HEK293 (cell line): ENCODE results near the gene DCTN5.

Experiments
- HOXA7 ChIP-seq: sonication (generic); formaldehyde crosslinking; IDR thresholded peaks from 2 replicates; pipeline ENCODE4 v1.8.1; 2022; ENCODE audit warnings: missing genetic modification reagents, borderline replicate concordance
- KLF7 ChIP-seq: fragments of 450-650 bp; formaldehyde crosslinking; IDR thresholded peaks from 2 replicates; pipeline ENCODE4 v1.5.1; 2016; ENCODE audit warnings: missing biosample characterization, missing genetic modification characterization, borderline replicate concordance
- KLF8 ChIP-seq: fragments of 450-650 bp; formaldehyde crosslinking; IDR thresholded peaks from 2 replicates; pipeline ENCODE4 v1.5.1; 2016; ENCODE audit warnings: missing biosample characterization, missing genetic modification characterization
- KLF9 ChIP-seq: fragments of 450-650 bp; formaldehyde crosslinking; IDR thresholded peaks from 2 replicates; pipeline ENCODE4 v1.5.1; 2016; ENCODE audit warnings: missing biosample characterization, missing genetic modification characterization, low read depth
- MZF1 ChIP-seq: fragments of 450-650 bp; formaldehyde crosslinking; IDR thresholded peaks from 2 replicates; pipeline ENCODE4 v1.5.1; 2017; ENCODE audit warnings: missing biosample characterization, missing genetic modification characterization, borderline replicate concordance
- SALL2 ChIP-seq: fragments of 450-650 bp; formaldehyde crosslinking; IDR thresholded peaks from 2 replicates; pipeline ENCODE4 v1.5.0; 2017; ENCODE audit warnings: missing biosample characterization, mild to moderate bottlenecking, missing genetic modification characterization, borderline replicate concordance
- SP3 ChIP-seq: fragments of 450-650 bp; formaldehyde crosslinking; IDR thresholded peaks from 2 replicates; pipeline ENCODE4 v1.5.1; 2016; ENCODE audit warnings: missing biosample characterization, missing genetic modification characterization
- TRIM28 ChIP-seq: IDR thresholded peaks from 2 replicates; pipeline ENCODE4 v1.6.1; 2011; ENCODE audit warnings: low read length, control low read depth, borderline replicate concordance
- ZFHX2 ChIP-seq: fragments of 450-650 bp; formaldehyde crosslinking; conservative IDR thresholded peaks from 2 replicates; pipeline ENCODE4 v1.5.1; 2016; ENCODE audit warnings: missing biosample characterization, missing genetic modification characterization
- ZFP41 ChIP-seq: fragments of 450-650 bp; formaldehyde crosslinking; IDR thresholded peaks from 2 replicates; pipeline ENCODE4 v1.5.1; 2016; ENCODE audit warnings: missing biosample characterization, missing genetic modification characterization, borderline replicate concordance
- ZNF112 ChIP-seq: fragments of 450-650 bp; formaldehyde crosslinking; IDR thresholded peaks from 2 replicates; pipeline ENCODE4 v1.5.0; 2017; ENCODE audit warnings: missing biosample characterization, missing genetic modification characterization
- ZNF132 ChIP-seq: fragments of 450-650 bp; formaldehyde crosslinking; IDR thresholded peaks from 2 replicates; pipeline ENCODE4 v1.5.1; 2017; ENCODE audit warnings: missing biosample characterization, missing genetic modification characterization, borderline replicate concordance
- ZNF140 ChIP-seq: fragments of 450-650 bp; formaldehyde crosslinking; IDR thresholded peaks from 2 replicates; pipeline ENCODE4 v1.5.1; 2016; ENCODE audit warnings: missing biosample characterization, missing genetic modification characterization
- ZNF16 ChIP-seq: fragments of 450-650 bp; formaldehyde crosslinking; IDR thresholded peaks from 2 replicates; pipeline ENCODE4 v1.5.1; 2016; ENCODE audit warnings: low read depth, missing biosample characterization, missing genetic modification characterization
- ZNF211 ChIP-seq: fragments of 450-650 bp; formaldehyde crosslinking; IDR thresholded peaks from 2 replicates; pipeline ENCODE4 v1.5.1; 2016; ENCODE audit warnings: low read depth, missing biosample characterization, missing genetic modification characterization
- ZNF223 ChIP-seq: fragments of 450-650 bp; formaldehyde crosslinking; IDR thresholded peaks from 2 replicates; pipeline ENCODE4 v1.5.1; 2016; ENCODE audit warnings: missing biosample characterization, missing genetic modification characterization
- ZNF335 ChIP-seq: fragments of 450-650 bp; formaldehyde crosslinking; conservative IDR thresholded peaks from 2 replicates; pipeline ENCODE4 v1.5.1; 2016; ENCODE audit warnings: missing biosample characterization, missing genetic modification characterization
- ZNF366 ChIP-seq: fragments of 450-650 bp; formaldehyde crosslinking; conservative IDR thresholded peaks from 2 replicates; pipeline ENCODE4 v1.5.1; 2016; ENCODE audit warnings: missing biosample characterization, missing genetic modification characterization
- ZNF391 ChIP-seq: fragments of 450-650 bp; formaldehyde crosslinking; IDR thresholded peaks from 2 replicates; pipeline ENCODE4 v1.5.1; 2016; ENCODE audit warnings: low read depth, missing biosample characterization, missing genetic modification characterization, borderline replicate concordance
- ZNF473 ChIP-seq: fragments of 450-650 bp; formaldehyde crosslinking; IDR thresholded peaks from 2 replicates; pipeline ENCODE4 v1.5.1; 2017; ENCODE audit warnings: missing biosample characterization, missing genetic modification characterization
- ZNF529 ChIP-seq: fragments of 450-650 bp; formaldehyde crosslinking; IDR thresholded peaks from 2 replicates; pipeline ENCODE4 v1.5.1; 2017; ENCODE audit warnings: missing genetic modification characterization, missing biosample characterization; ENCODE audit not compliant: insufficient replicate concordance
- ZNF548 ChIP-seq: fragments of 450-650 bp; formaldehyde crosslinking; IDR thresholded peaks from 2 replicates; pipeline ENCODE4 v1.5.1; 2016; ENCODE audit warnings: missing biosample characterization, missing genetic modification characterization
- ZNF621 ChIP-seq: fragments of 450-650 bp; formaldehyde crosslinking; IDR thresholded peaks from 2 replicates; pipeline ENCODE4 v1.5.1; 2017; ENCODE audit warnings: missing biosample characterization, missing genetic modification characterization
- ZNF664 ChIP-seq: fragments of 450-650 bp; formaldehyde crosslinking; IDR thresholded peaks from 2 replicates; pipeline ENCODE4 v1.5.1; 2016; ENCODE audit warnings: missing biosample characterization, missing genetic modification characterization
- ZNF677 ChIP-seq: fragments of 450-650 bp; IDR thresholded peaks from 2 replicates; pipeline ENCODE4 v1.5.0; 2018; ENCODE audit warnings: missing biosample characterization, mild to moderate bottlenecking, missing genetic modification characterization, moderate library complexity
- ZNF791 ChIP-seq: fragments of 450-650 bp; formaldehyde crosslinking; IDR thresholded peaks from 2 replicates; pipeline ENCODE4 v1.5.1; 2016; ENCODE audit warnings: missing biosample characterization, missing genetic modification characterization
- ZNF830 ChIP-seq: fragments of 450-650 bp; IDR thresholded peaks from 2 replicates; pipeline ENCODE4 v1.5.0; 2018; ENCODE audit warnings: missing biosample characterization, missing genetic modification characterization, low read depth, mild to moderate bottlenecking, moderate library complexity
- ZSCAN30 ChIP-seq: fragments of 450-650 bp; IDR thresholded peaks from 2 replicates; pipeline ENCODE4 v1.5.1; 2018; ENCODE audit warnings: missing biosample characterization, mild to moderate bottlenecking, missing genetic modification characterization, moderate library complexity
- TF ChIP-seq, protein P1 (sequence below): fragments of 450-650 bp; formaldehyde crosslinking; IDR thresholded peaks from 2 replicates; pipeline ENCODE4 v1.5.1; 2016; ENCODE audit warnings: missing biosample characterization, missing genetic modification characterization
- TF ChIP-seq, protein P2 (sequence below): fragments of 450-650 bp; formaldehyde crosslinking; IDR thresholded peaks from 2 replicates; pipeline ENCODE4 v1.5.1; 2016; ENCODE audit warnings: missing biosample characterization, missing genetic modification characterization
- TF ChIP-seq, protein P3 (sequence below): fragments of 450-650 bp; formaldehyde crosslinking; IDR thresholded peaks from 2 replicates; pipeline ENCODE4 v1.5.1; 2016; ENCODE audit warnings: missing biosample characterization, missing genetic modification characterization
- TF ChIP-seq, protein P4 (sequence below): fragments of 450-650 bp; formaldehyde crosslinking; IDR thresholded peaks from 2 replicates; pipeline ENCODE4 v1.5.1; 2016; ENCODE audit warnings: missing biosample characterization, missing genetic modification characterization
- TF ChIP-seq, protein P5 (sequence below): fragments of 450-650 bp; formaldehyde crosslinking; IDR thresholded peaks from 2 replicates; pipeline ENCODE4 v1.5.1; 2016; ENCODE audit warnings: missing biosample characterization, missing genetic modification characterization

Gene DCTN5

DNA sequence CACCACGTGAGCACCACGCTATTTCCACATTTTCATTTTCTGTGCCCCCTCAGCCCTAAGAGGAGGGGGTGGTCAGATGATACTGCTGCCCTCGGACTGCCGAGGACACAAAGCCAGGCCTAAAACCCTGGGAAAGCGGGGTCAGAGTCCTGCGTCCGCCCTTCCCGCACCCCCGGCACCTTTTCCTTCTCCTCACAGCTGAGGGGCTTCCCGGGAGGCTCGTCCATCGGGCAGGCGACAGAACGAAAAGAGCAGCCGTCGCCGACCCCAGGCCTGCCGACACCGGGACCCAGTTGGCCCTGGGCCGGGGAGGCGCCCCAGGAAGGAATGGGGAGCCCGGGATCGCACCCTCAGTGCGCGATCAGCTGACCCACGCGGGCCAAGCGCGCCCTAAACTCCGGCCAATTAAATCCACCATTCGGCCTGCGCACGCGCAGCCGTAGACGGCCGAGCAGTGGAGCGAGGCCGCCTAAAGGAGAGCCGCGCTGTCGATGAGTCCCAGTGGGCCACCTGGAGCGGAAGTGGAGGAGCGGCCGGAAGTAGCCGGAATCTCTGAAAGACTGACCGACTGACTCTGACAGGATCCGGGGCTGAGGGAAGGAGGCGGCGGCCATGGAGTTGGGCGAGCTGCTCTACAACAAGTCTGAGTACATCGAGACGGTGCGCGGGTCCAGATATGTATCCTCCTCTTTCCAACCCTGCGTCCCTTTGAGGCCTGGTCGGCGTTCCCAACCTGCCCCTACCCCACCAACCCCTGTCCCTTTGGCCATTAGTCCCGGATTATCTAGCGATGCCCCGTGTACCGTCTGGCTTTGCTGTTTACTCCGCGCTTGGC lies at the start of gene DCTN5, which contains the start of gene PALB2 (continued):
- TF ChIP-seq ZNF211 (tag by site-specific recombination) = no peak
- TF ChIP-seq HOXA7 (CRISPR knock-in tag) = no peak
- no peak for TF ChIP-seq ZNF16 (tag by site-specific recombination)
- TF ChIP-seq, protein P1, sequence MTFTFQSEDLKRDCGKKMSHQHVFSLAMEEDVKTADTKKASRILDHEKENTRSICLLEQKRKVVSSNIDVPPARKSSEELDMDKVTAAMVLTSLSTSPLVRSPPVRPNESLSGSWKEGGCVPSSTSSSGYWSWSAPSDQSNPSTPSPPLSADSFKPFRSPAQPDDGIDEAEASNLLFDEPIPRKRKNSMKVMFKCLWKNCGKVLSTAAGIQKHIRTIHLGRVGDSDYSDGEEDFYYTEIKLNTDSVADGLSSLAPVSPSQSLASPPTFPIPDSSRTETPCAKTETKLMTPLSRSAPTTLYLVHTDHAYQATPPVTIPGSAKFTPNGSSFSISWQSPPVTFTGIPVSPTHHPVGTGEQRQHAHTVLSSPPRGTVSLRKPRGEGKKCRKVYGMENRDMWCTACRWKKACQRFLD (tag by site-specific recombination) = no peak
- TF ChIP-seq, protein P2, sequence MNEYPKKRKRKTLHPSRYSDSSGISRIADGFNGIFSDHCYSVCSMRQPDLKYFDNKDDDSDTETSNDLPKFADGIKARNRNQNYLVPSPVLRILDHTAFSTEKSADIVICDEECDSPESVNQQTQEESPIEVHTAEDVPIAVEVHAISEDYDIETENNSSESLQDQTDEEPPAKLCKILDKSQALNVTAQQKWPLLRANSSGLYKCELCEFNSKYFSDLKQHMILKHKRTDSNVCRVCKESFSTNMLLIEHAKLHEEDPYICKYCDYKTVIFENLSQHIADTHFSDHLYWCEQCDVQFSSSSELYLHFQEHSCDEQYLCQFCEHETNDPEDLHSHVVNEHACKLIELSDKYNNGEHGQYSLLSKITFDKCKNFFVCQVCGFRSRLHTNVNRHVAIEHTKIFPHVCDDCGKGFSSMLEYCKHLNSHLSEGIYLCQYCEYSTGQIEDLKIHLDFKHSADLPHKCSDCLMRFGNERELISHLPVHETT = no peak
- TF ChIP-seq ZNF791 (tag by site-specific recombination) = no peak
- no peak for TF ChIP-seq ZFP41
- TF ChIP-seq ZNF223 (tag by site-specific recombination) = no peak
- TF ChIP-seq ZNF132 (tag by site-specific recombination) = no peak
- peak; percentile 23; the same call in 1 of the 2 replicates for TF ChIP-seq SP3 (tag by site-specific recombination)
- TF ChIP-seq ZNF366 (tag by site-specific recombination) = no peak
- TF ChIP-seq ZNF621 (tag by site-specific recombination) = no peak
- TF ChIP-seq ZNF830 (tag by site-specific recombination) = no peak
- TF ChIP-seq, protein P3, sequence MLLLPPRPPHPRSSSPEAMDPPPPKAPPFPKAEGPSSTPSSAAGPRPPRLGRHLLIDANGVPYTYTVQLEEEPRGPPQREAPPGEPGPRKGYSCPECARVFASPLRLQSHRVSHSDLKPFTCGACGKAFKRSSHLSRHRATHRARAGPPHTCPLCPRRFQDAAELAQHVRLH (tag by site-specific recombination) = peak; percentile 64
- no peak; the same call in 1 of the 2 replicates for TF ChIP-seq ZNF391 (tag by site-specific recombination)
- peak; percentile 44; the same call in 1 of the 2 replicates for TF ChIP-seq KLF8 (tag by site-specific recombination)
- no peak; the same call in 1 of the 2 replicates for TF ChIP-seq ZSCAN30 (tag by site-specific recombination)
- no peak for TF ChIP-seq ZNF548 (tag by site-specific recombination)
- TF ChIP-seq ZNF664 (tag by site-specific recombination) = 0 out of 2 replicates have a peak, but pooled peaks have one; percentile 10
- no peak for TF ChIP-seq MZF1 (tag by site-specific recombination)
- 0 out of 2 replicates have a peak, but pooled peaks have one; percentile 11 for TF ChIP-seq TRIM28
- no peak for TF ChIP-seq ZNF473 (tag by site-specific recombination)
- TF ChIP-seq KLF9 = no peak
- no peak for TF ChIP-seq ZNF112 (tag by site-specific recombination)
- TF ChIP-seq ZNF677 (tag by site-specific recombination) = no peak
- no peak for TF ChIP-seq ZNF140 (tag by site-specific recombination)
- TF ChIP-seq, protein P4, sequence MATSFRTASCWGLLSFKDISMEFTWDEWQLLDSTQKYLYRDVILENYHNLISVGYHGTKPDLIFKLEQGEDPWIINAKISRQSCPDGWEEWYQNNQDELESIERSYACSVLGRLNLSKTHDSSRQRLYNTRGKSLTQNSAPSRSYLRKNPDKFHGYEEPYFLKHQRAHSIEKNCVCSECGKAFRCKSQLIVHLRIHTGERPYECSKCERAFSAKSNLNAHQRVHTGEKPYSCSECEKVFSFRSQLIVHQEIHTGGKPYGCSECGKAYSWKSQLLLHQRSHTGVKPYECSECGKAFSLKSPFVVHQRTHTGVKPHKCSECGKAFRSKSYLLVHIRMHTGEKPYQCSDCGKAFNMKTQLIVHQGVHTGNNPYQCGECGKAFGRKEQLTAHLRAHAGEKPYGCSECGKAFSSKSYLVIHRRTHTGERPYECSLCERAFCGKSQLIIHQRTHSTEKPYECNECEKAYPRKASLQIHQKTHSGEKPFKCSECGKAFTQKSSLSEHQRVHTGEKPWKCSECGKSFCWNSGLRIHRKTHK (tag by site-specific recombination) = no peak
- TF ChIP-seq, protein P5, sequence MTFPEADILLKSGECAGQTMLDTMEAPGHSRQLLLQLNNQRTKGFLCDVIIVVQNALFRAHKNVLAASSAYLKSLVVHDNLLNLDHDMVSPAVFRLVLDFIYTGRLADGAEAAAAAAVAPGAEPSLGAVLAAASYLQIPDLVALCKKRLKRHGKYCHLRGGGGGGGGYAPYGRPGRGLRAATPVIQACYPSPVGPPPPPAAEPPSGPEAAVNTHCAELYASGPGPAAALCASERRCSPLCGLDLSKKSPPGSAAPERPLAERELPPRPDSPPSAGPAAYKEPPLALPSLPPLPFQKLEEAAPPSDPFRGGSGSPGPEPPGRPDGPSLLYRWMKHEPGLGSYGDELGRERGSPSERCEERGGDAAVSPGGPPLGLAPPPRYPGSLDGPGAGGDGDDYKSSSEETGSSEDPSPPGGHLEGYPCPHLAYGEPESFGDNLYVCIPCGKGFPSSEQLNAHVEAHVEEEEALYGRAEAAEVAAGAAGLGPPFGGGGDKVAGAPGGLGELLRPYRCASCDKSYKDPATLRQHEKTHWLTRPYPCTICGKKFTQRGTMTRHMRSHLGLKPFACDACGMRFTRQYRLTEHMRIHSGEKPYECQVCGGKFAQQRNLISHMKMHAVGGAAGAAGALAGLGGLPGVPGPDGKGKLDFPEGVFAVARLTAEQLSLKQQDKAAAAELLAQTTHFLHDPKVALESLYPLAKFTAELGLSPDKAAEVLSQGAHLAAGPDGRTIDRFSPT (tag by site-specific recombination) = no peak
- no peak for TF ChIP-seq SALL2 (tag by site-specific recombination)
- peak; percentile 41 for TF ChIP-seq ZNF335 (tag by site-specific recombination)
- TF ChIP-seq ZFHX2 (tag by site-specific recombination) = no peak
- no peak for TF ChIP-seq ZNF529
- TF ChIP-seq KLF7 = no peak
